Neural cell (in vitro differentiated cells): ENCODE results near the gene BABAM2.

Experiments
- CTCF ChIP-seq: fragments of 450-650 bp; IDR thresholded peaks from 2 replicates; pipeline ENCODE4 v1.5.1; 2014; ENCODE audit warnings: antibody characterized with exemption, mild to moderate bottlenecking, moderate library complexity; ENCODE audit not compliant: poor library complexity, severe bottlenecking
- POLR2AphosphoS5 ChIP-seq: IDR thresholded peaks from 2 replicates; pipeline ENCODE4 v1.6.1; 2012
- RAD21 ChIP-seq: fragments of 450-650 bp; conservative IDR thresholded peaks from 2 replicates; pipeline ENCODE4 v1.6.1; 2014; ENCODE audit warnings: antibody characterized with exemption, mild to moderate bottlenecking, moderate library complexity
- TAF1 ChIP-seq: IDR thresholded peaks from 2 replicates; pipeline ENCODE4 v1.6.1; 2012; ENCODE audit warnings: low read depth

- TF ChIP-seq CTCF, result no peak
- TF ChIP-seq POLR2AphosphoS5, result no peak
- TF ChIP-seq RAD21, result no peak
- no peak for TF ChIP-seq TAF1
These were observed 145.3 kb downstream of the BABAM2 start for GRCh38 chr2:28035816-28036215.
